Measurements from ENCODE around the gene TCF3. TPM values are rescaled to one million over a fixed set of nuclear protein-coding genes. Genes with fewer than 3 reads are reported as not detected.

The TCF3 gene
- total RNA-seq, 1 donor from 2014 or later = 83.0 TPM

DNA sequence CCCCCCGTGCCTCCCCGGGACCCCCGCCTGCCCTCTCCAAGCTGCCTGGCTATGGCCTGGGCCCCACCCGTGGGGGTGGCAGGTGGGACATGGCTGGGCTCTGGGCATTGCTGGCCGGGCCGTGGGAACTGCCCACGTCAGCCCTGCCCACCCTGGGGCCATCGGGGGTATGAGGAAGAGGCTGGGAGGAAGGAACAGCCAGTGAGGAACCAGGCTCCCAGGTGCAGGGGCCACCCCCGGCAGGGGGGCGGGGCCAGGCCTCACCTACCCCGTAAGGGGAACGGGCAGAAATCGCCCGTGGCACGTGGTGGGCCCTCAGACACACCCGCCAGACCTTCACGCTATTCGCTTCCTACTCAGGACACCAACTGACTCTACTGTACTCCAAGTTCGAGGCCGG is 22.4 kb downstream of the TCF3 start:
- DNase-seq (ENCODE audit: low spot score) = no peak

- DNase-seq (ENCODE audit: low spot score) = no peak
Observed at GRCh38 chr19:1629256-1629808, 23.1 kb downstream of the TCF3 start.

DNA sequence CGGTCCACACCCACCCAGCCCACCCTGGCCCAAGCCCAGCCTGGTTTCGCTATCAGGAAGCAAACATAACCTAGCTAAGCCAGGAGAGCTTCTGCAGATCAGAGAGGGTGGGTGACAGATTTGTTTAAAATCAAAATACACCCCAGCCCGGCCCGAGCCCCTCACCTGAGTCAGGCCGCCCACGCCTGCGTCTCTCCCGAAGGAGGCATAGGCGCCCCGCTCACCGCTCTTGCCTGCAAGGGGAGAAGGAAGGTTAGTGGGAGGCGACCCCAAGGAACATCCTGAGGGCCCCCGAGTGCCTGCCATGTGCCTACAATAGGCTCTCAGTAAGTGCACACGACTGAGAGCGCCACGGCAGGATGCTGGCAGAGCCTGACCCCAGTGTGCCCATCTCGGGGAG is 25.2 kb downstream of the TCF3 start:
- DNase-seq (ENCODE audit: low spot score) = no peak

DNA sequence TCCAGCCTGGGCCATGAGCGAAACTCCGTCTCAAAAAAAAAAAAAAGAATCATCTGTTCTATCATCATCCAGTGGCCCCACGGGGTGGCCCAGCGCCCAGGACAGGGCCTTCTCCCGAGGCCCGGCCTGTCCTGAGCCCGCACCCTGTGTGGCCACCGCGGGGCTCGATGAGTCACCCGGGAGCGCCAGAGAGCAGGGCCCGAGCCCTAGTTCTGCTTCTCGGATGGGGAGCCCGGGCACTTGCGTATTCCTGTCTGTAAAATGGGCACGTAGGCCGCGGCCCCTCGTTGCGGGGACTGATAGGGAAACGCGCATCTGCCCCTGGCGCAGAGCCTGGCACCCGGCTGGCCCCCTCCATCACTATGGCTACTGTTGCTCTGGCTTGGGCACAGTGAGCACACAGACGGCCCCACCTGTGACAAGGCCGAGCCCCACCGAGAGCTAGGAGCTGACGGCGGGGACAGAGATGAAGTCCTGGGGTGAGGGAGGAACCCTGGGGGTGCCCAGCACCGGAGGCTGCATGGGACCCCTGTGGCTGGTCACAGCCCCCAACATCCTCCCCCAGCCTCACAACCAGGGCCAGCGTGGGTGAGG is 25.9 kb downstream of the TCF3 start:
- DNase-seq (ENCODE audit: low spot score) = no peak

DNA sequence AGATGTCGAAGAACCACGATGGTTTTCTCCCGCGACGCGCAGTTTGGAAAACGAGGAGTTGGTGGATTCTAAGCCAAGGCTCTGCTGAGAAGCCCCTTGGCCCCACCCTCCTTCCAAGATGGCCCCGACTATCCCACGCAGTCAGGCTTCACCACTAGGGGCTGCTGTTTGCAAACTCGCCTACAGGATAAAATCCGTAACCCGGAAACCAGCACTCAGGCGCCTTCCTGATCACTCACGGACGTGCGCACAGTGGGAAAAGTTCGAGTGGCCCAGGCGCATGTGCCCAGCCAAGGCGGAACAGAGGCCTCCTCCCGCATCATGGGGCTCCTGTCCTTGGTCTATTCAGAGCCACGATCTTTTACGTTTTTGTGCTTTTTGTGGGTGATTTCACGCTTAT is 28.0 kb downstream of the TCF3 start:
- DNase-seq (ENCODE audit: low spot score) = peak; percentile 54

- DNase-seq (ENCODE audit: low spot score) = no peak
Observed at GRCh38 chr19:1622541-1622940, 29.9 kb downstream of the TCF3 start.

DNA sequence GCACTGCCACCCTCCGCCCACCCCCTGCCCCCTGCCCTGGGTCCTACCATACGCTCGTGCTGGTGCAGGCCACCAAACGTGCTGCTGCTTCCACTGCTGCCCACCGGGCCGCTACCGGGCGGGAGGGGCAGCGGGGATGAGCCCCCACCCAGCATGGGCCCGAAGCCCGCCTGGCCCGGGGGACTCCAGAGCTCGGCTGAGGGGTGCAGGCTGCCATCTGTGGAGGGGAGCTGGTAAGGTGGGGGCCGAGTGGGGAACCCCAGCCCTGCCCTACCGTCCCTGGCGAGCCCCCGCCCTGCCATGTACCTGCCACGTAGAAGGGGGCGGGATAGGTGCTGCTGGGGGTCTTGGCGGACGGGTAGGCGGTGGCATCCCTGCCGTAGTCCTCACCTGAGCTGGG is 30.4 kb downstream of the TCF3 start:
- DNase-seq (ENCODE audit: low spot score) = no peak

GRCh38 chr19:1621574-1621973 is 30.8 kb downstream of the TCF3 start:
- DNase-seq (ENCODE audit: low spot score) = no peak

DNA sequence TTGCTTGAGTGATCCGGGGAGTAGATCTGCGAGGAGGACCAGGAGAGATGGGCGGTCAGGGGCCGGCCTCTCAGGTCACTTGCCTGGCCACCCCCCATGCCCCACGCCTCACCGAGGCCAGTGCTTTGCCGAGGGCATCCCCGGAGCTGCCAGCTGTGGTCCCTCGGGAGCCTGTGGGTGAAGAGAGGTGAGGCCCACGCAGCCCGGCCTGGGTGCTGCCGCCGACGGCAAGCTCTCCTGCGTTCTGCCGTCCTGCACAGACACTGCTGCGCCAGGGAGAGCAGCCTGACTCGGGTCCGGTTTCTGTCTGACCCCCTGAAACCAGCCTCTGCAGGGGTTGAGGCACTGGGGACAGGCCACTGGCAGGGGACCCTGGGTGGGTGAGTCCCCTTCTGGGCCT is 31.4 kb downstream of the TCF3 start:
- no peak for DNase-seq (ENCODE audit: low spot score)

DNA sequence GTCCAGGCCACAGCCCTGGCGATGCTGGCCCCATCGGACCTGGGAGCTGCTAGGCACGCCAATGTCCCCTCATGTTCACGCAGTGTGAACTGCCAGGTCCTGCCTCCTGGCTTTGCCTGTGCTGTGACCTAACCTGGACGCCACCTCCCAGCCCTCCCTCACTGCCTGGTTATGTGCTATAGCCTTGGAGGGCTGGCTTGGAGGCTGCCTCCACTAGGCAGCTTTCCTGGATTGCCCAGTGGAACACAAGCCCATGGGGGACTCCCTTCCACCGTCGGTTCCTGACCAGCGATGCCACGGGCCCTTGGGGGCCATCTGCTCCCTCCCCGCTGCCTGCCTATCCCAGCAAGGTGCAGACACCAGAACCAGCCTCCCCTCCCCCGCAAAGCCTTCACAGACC is 31.9 kb downstream of the TCF3 start:
- DNase-seq (ENCODE audit: low spot score) = no peak

DNA sequence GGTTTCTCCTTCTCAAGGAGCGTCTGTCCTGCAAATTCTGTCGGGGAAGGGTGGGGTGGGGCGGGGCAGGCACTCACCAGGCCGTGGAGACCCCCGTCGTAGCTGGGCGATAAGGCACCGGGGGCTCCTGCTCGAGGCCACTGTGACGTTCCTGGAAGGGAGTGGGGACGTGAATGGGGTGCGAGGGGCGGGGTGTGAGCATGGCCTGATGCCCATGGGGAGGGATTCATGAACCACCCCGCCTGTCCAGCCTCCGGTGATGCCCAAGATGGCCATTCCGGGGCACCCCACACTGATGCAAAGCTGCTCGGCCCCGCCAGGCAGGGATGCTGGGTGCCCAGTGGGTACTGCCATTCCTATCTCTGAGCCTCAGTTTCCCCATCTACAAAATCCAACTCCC is 32.7 kb downstream of the TCF3 start:
- no peak for DNase-seq (ENCODE audit: low spot score)

GRCh38 chr19:1619094-1619439 is 33.3 kb downstream of the TCF3 start:
- no peak for DNase-seq (ENCODE audit: low spot score)

- no peak for DNase-seq (ENCODE audit: low spot score)
Observed at GRCh38 chr19:1618157-1619093, 34.0 kb downstream of the TCF3 start.

DNA sequence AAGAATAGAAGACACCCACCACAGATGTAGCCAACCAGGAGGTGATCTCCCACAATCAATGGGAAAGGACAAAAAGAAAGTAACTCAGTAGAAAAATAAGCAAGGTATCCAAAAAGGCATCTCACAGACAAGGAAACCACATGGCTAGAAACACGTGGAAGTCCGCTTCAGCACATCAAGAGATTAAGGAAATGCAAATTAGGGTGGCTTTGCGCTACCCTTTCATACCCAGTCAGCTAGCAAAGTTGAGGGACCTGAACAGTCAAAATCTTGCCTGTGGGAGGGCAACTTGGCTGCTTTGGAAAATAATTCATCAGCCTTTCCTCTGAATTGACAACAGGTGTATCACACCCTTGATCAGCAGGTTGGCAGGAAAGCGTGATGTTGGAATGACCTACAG is 35.5 kb downstream of the TCF3 start:
- no peak for DNase-seq (ENCODE audit: low spot score)

DNA sequence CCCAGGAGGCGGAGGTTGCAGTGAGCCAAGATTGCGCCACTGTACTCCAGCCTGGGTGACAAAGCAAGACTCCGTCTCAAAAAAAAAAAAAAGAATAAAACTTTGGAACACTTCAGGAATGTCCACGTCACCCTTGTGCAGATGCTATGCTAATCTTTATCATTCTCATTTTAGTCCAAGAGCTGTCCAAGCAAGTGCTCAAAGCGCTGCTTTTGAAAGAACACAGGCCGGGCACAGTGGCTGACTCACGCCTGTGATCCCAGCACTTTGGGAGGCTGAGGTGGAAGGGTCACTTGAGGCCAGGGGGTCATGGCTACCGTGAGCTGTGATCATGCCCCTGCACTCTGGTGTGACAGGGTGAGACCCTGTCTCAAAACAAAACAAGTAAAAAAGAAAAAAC is 36.0 kb downstream of the TCF3 start:
- DNase-seq (ENCODE audit: low spot score) = peak; percentile 30

GRCh38 chr19:1615156-1615765 is 37.2 kb downstream of the TCF3 start:
- no peak for DNase-seq (ENCODE audit: low spot score)

GRCh38 chr19:1613808-1614570 is 38.4 kb downstream of the TCF3 start:
- DNase-seq (ENCODE audit: low spot score) = no peak

GRCh38 chr19:1613146-1613545 is 39.3 kb downstream of the TCF3 start:
- DNase-seq (ENCODE audit: low spot score) = no peak

GRCh38 chr19:1612114-1613086 is 40.0 kb downstream of the TCF3 start:
- no peak for DNase-seq (ENCODE audit: low spot score)

- DNase-seq (ENCODE audit: low spot score) = no peak
Observed at GRCh38 chr19:1611353-1611752, 41.1 kb downstream of the TCF3 start.

- no peak for DNase-seq (ENCODE audit: low spot score)
Observed at GRCh38 chr19:1610579-1610978, 41.8 kb downstream of the TCF3 start.

Measured in mucosa of gallbladder (tissue), 1 donor.